Activated T-helper 17 cell treated with anti-CD3 and anti-CD28 coated beads, Interleukin-2, amount 50 U/mL, for 72 hours (primary cell): ENCODE measurements around the gene FAF1. TPM values are rescaled to one million over a fixed set of nuclear protein-coding genes. Genes with fewer than 3 reads are reported as not detected.
A peak's percentile ranks its signal among the peaks of the same experiment; 100 is the strongest.
"Not testable (repeated sequence)": the region's sequence is repeated elsewhere in the genome, so short reads cannot be mapped to it uniquely, and the experiment has no call there.

Experiments
- ATAC-seq: fragments of 150-1000 bp; cut with Tn5 transposase; replicated peaks from 2 replicates; pipeline ENCODE4 v1.10.0; 2021; ENCODE audit warnings: mild to moderate bottlenecking, moderate library complexity
- H3K27ac Mint-ChIP-seq: one replicate; pipeline ENCODE4 v1.8.0; 2022; ENCODE audit warnings: mixed read lengths
- H3K27me3 Mint-ChIP-seq: one replicate; pipeline ENCODE4 v1.8.0; 2022; ENCODE audit warnings: mixed read lengths
- H3K36me3 Mint-ChIP-seq: one replicate; pipeline ENCODE4 v1.8.0; 2022; ENCODE audit warnings: low read depth, mild to moderate bottlenecking, mixed read lengths
- H3K4me1 Mint-ChIP-seq: one replicate; pipeline ENCODE4 v1.8.0; 2022; ENCODE audit warnings: mixed read lengths
- H3K4me3 Mint-ChIP-seq: one replicate; pipeline ENCODE4 v1.8.0; 2022; ENCODE audit warnings: mild to moderate bottlenecking, mixed read lengths
- H3K9me3 Mint-ChIP-seq: one replicate; pipeline ENCODE4 v1.8.0; 2022; ENCODE audit warnings: mixed read lengths
- total RNA-seq, 2 donors: library from RNA; stranded (reverse); gene quantifications; one replicate each; pipeline ENCODE4 v1.2.3, GENCODE V29; 2022

The FAF1 gene
- total RNA-seq, 2 donors from 2014 or later, result 55.5 to 69.7 TPM

GRCh38 chr1:50846224-50846839 is 113.7 kb downstream of the FAF1 start:
- H3K27ac Mint-ChIP-seq, result no peak overlapping the region
- H3K4me1 Mint-ChIP-seq, result peaks cover 17% of the 10 kb centered on the region
- no peaks in the 10 kb centered on the region for H3K27me3 Mint-ChIP-seq
- H3K9me3 Mint-ChIP-seq, result no peaks in the 10 kb centered on the region
- H3K4me3 Mint-ChIP-seq, result no peak overlapping the region
- H3K36me3 Mint-ChIP-seq, result peaks cover 10% of the 10 kb centered on the region
- ATAC-seq, result no peak

DNA sequence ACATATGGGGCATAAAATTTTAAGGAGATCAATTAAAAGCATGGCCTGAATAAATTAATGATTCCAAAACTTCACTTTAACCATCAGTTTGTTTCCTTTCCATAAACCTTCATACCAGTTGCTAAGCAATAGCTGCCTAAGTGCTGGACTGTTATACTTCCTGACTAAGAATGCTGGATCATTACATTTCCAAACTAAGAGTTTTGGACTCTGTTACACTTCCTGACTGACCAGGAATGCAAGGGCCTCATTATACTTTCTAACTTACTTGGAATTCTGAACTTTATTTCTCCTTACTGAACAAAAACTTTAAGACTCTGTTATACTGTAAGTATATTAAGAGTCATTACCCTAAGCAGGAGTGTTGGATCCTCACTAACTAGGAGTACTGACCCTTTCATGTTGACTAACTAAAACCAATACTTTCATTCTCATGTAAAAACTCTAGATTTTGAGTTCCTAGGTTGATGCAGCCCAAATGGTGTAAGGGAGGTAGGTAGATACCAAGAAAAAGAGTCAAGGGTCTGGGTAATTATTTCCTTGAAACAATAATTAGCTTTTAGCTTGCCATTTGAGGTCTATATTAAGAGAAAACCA is 118.2 kb downstream of the FAF1 start:
- no peak overlapping the region for H3K27ac Mint-ChIP-seq
- no peaks in the 10 kb centered on the region for H3K27me3 Mint-ChIP-seq
- peaks cover 12% of the 10 kb centered on the region for H3K4me1 Mint-ChIP-seq
- no peak for ATAC-seq
- no peaks in the 10 kb centered on the region for H3K9me3 Mint-ChIP-seq
- H3K36me3 Mint-ChIP-seq, result no peaks in the 10 kb centered on the region
- no peak overlapping the region for H3K4me3 Mint-ChIP-seq

DNA sequence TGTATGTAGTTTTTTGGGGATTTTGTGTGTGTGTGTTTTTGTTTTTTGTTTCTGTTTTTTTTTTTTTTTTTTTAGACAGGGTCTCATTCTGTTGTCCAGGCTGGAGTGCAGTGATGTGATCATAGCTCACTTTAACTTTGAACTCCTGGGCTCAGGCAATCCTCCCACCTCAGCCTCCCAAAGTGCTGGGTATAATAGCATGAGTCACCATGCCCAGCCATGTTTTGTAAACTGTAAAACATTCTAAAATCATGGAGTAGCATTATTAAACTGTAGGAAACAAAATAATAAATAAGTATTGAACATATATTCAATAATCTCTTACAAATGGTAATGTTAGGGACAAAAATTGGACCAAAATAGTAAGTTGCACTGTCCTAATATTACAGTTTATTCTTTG is 124.0 kb downstream of the FAF1 start:
- Mint-ChIP-seq H3K36me3 (no peaks in the 10 kb centered on the region), H3K4me3 (no peak overlapping the region), H3K9me3 (peaks cover 4% of the 10 kb centered on the region), H3K4me1 (peaks cover 5% of the 10 kb centered on the region), H3K27me3 (no peaks in the 10 kb centered on the region), H3K27ac (no peak overlapping the region)
- ATAC-seq, result no peak

DNA sequence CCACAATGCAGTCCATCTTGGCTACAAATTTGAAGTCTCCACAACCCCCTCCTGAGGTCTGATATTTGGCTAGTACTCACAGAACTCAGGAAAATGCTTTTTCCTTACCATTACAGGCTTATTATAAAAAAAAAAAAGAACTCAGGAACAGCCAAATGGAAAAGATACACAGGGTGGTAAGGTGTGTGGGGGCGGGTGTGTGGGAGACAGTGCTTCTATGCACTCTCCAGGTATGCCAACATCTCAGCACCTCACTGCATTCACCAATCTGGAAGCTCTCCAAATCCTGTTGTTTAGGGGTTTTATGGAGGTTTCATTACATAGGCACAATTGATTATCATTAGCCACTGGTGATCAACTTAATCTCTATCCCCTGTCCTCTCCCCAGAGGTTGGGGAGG is 126.9 kb downstream of the FAF1 start:
- Mint-ChIP-seq H3K27ac (no peak overlapping the region), H3K4me1 (peaks cover 5% of the 10 kb centered on the region), H3K4me3 (no peak overlapping the region), H3K9me3 (peaks cover 4% of the 10 kb centered on the region), H3K27me3 (no peaks in the 10 kb centered on the region), H3K36me3 (no peaks in the 10 kb centered on the region)
- no peak for ATAC-seq

DNA sequence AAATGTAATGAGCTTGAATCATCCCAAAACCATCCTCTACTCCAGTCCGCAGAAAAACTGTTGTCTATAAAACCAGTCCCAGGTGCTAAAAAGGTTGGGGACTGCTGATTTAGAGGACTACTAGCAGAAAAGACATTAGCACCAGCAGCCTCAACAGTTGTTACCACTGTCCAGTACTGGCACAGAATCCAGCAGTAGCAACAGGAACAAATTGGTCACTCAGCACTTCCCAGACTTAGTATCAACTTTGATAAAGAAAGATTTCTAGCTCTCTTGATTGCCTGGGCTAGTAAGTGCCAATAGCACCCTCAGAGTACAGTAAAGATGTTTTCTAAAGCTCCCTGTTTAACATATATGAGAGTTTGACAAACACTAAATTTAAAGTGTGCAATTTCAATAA is 127.9 kb downstream of the FAF1 start:
- peaks cover 4% of the 10 kb centered on the region for H3K9me3 Mint-ChIP-seq
- no peak for ATAC-seq
- no peak overlapping the region for H3K27ac Mint-ChIP-seq
- H3K36me3 Mint-ChIP-seq, result no peaks in the 10 kb centered on the region
- H3K4me1 Mint-ChIP-seq, result peaks cover 5% of the 10 kb centered on the region
- H3K4me3 Mint-ChIP-seq, result no peak overlapping the region
- no peaks in the 10 kb centered on the region for H3K27me3 Mint-ChIP-seq

DNA sequence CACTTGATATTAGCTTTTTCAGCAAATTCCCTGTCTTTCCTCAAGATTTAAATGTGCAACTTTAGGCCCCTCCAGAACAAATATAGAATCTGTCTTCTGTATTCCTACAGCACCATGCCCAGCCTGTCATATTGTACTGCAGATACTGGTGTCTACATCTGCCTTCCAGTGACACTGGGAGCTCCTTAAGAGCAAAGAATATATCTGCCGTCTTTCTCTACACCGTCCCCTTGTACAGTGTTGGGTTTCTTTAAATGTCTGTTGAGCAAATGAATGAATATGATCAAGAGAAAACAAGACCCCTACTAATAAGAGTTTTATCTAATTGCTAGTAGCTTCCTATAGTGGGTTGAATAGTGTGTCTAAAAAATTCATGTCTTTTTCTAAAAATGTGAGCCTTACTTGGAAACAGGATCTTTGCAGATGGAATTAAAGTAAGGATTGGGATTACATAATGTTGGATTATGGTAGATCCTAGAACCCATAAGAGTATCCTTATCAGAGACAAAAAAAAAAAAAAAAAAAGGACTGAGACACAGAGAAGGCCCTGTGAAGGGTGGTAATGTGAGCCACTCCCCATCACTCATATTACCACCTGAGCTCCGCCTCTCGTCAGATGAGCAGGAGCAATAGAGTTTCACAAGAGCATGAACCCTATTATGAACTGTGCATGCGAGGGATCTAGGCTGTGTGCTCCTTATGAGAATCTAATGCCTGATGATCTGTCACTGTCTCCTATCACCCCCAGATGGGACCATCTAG is 128.6 kb downstream of the FAF1 start:
- H3K36me3 Mint-ChIP-seq, result no peaks in the 10 kb centered on the region

GRCh38 chr1:50830621-50831020 is 129.4 kb downstream of the FAF1 start:
- Mint-ChIP-seq H3K4me3 (no peak overlapping the region), H3K27ac (no peak overlapping the region), H3K36me3 (no peaks in the 10 kb centered on the region), H3K4me1 (peaks cover 2% of the 10 kb centered on the region), H3K27me3 (no peaks in the 10 kb centered on the region), H3K9me3 (peaks cover 4% of the 10 kb centered on the region)
- ATAC-seq, result no peak

More for the DNA sequence above, 128.6 kb downstream of the FAF1 start:
- Mint-ChIP-seq H3K4me3 (no peak overlapping the region), H3K27ac (no peak overlapping the region), H3K27me3 (no peaks in the 10 kb centered on the region), H3K9me3 (peaks cover 4% of the 10 kb centered on the region), H3K4me1 (peaks cover 5% of the 10 kb centered on the region)
- no peak for ATAC-seq

GRCh38 chr1:50829014-50829958 is 130.8 kb downstream of the FAF1 start:
- no peak for ATAC-seq
- Mint-ChIP-seq H3K36me3 (no peaks in the 10 kb centered on the region), H3K9me3 (no peaks in the 10 kb centered on the region), H3K27me3 (no peaks in the 10 kb centered on the region), H3K4me3 (no peak overlapping the region), H3K4me1 (peaks cover 5% of the 10 kb centered on the region), H3K27ac (no peak overlapping the region)

- H3K27ac Mint-ChIP-seq, result no peak overlapping the region
- H3K9me3 Mint-ChIP-seq, result no peaks in the 10 kb centered on the region
- H3K4me1 Mint-ChIP-seq, result peaks cover 7% of the 10 kb centered on the region
- no peak overlapping the region for H3K4me3 Mint-ChIP-seq
- ATAC-seq, result no peak
- H3K27me3 Mint-ChIP-seq, result no peaks in the 10 kb centered on the region
- no peaks in the 10 kb centered on the region for H3K36me3 Mint-ChIP-seq
Observed at GRCh38 chr1:50827546-50827945, 132.5 kb downstream of the FAF1 start.

- not testable (repeated sequence) for H3K36me3 Mint-ChIP-seq, H3K27ac Mint-ChIP-seq, H3K27me3 Mint-ChIP-seq, H3K9me3 Mint-ChIP-seq, H3K4me3 Mint-ChIP-seq, ATAC-seq
- peaks cover 13% of the 10 kb centered on the region for H3K4me1 Mint-ChIP-seq
Observed at GRCh38 chr1:50826792-50827191, 133.3 kb downstream of the FAF1 start.

DNA sequence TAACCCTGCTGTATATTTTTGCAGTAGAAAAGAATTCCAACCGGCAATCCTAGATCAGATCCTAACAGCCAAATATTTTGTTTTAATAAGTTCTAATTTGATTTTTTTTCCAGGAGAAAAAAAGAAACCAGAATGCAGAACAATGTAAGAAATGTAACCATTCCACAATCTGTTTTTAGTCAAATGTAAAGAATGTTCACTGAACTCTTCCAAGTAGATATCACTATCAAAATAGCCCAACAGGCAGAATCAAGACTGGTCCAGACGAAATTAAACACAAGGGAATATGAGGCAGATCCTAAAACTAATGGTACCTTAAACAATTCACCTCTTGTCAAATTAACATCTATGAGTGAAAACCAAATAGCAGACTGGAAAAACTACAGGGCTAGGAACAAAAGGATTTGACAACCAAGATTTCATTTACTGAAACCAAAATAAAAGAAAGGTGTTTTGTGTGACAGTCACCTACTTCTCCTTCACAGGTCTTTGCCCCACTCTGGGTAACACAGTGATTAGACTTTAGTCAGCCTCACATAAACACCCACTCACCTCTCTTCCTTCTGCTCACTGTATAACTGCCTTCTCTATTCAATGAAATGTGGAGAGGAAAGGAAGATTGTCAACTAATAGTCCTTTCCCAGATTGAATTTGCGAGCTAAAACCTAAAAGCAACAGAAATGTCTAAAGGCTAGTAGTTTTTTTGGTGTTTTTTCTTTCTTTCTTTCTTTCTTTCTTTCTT is 137.9 kb downstream of the FAF1 start:
- peak; percentile 32 for ATAC-seq
- no peaks in the 10 kb centered on the region for H3K36me3 Mint-ChIP-seq
- no peaks in the 10 kb centered on the region for H3K9me3 Mint-ChIP-seq
- no peaks in the 10 kb centered on the region for H3K27me3 Mint-ChIP-seq
- peaks cover 13% of the 10 kb centered on the region for H3K4me1 Mint-ChIP-seq
- H3K27ac Mint-ChIP-seq, result no peak overlapping the region
- no peak overlapping the region for H3K4me3 Mint-ChIP-seq

DNA sequence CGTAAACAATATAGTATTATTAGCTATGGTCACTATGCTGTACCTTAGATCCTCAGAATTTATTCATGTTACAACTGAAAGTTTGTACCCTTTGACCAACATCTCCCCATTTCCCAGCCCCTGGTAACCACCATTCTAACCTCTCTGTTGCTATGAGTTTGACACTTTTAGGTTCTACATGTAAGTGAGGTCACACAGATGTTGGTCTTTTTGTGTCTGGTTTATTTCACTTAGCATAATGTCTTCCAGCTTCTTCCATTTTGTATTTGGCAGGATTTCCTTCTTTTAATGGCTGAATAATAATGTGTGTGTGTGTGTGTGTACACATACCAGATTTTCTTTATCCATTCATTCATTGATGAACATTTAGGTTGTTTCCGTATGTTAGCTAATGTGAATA is 139.5 kb downstream of the FAF1 start:
- no peak overlapping the region for H3K27ac Mint-ChIP-seq
- peaks cover 13% of the 10 kb centered on the region for H3K4me1 Mint-ChIP-seq
- peaks cover 3% of the 10 kb centered on the region for H3K9me3 Mint-ChIP-seq
- no peaks in the 10 kb centered on the region for H3K27me3 Mint-ChIP-seq
- no peak overlapping the region for H3K4me3 Mint-ChIP-seq
- no peak for ATAC-seq
- no peaks in the 10 kb centered on the region for H3K36me3 Mint-ChIP-seq

GRCh38 chr1:50812346-50812745 is 147.7 kb downstream of the FAF1 start:
- no peaks in the 10 kb centered on the region for H3K27me3 Mint-ChIP-seq
- no peak overlapping the region for H3K27ac Mint-ChIP-seq
- ATAC-seq, result no peak
- peaks cover 17% of the 10 kb centered on the region for H3K9me3 Mint-ChIP-seq
- peaks cover 2% of the 10 kb centered on the region for H3K36me3 Mint-ChIP-seq
- no peak overlapping the region for H3K4me3 Mint-ChIP-seq
- peaks cover 10% of the 10 kb centered on the region for H3K4me1 Mint-ChIP-seq

DNA sequence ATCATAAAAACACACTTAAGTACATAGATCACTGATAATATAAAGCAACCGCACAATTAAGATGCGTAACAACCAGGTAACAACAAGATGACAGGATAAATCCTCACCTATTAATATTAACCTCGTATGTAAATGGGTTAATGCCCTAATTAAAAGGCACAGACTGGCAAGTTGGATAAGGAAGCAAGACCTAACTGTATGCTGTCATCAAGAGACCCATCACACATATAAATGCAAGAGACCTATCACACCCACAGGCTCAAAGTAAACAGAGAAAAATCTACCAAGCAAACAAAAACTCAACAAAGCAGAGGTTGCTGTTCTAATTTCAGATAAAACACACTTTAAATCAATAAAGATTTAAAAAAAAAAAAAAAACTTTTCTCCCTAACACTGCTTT is 151.8 kb downstream of the FAF1 start:
- no peak for ATAC-seq
- no peak overlapping the region for H3K4me3 Mint-ChIP-seq
- peaks cover 10% of the 10 kb centered on the region for H3K4me1 Mint-ChIP-seq
- H3K27me3 Mint-ChIP-seq, result no peaks in the 10 kb centered on the region
- no peak overlapping the region for H3K27ac Mint-ChIP-seq
- peaks cover 22% of the 10 kb centered on the region for H3K9me3 Mint-ChIP-seq
- H3K36me3 Mint-ChIP-seq, result peaks cover 9% of the 10 kb centered on the region
